PC-3 (cell line): ENCODE measurements around the gene DNM3.

Experiments
- CTCF ChIP-seq: fragments of 300-600 bp; sonication (generic); conservative IDR thresholded peaks from 2 replicates; pipeline ENCODE4 v1.5.1; 2017; ENCODE audit warnings: antibody characterized with exemption, low read depth, mild to moderate bottlenecking, low read length
- EZH2 ChIP-seq: fragments of 300-600 bp; sonication (generic); IDR thresholded peaks from one replicate; pipeline ENCODE4 v1.6.1; 2017; ENCODE audit warnings: antibody characterized with exemption, mild to moderate bottlenecking, low read length; ENCODE audit not compliant: unreplicated experiment
- EZH2phosphoT487 ChIP-seq: fragments of 300-600 bp; sonication (generic); IDR thresholded peaks from 2 replicates; pipeline ENCODE4 v1.6.1; 2018; ENCODE audit warnings: mild to moderate bottlenecking, antibody characterized with exemption, low read length, borderline replicate concordance

DNA sequence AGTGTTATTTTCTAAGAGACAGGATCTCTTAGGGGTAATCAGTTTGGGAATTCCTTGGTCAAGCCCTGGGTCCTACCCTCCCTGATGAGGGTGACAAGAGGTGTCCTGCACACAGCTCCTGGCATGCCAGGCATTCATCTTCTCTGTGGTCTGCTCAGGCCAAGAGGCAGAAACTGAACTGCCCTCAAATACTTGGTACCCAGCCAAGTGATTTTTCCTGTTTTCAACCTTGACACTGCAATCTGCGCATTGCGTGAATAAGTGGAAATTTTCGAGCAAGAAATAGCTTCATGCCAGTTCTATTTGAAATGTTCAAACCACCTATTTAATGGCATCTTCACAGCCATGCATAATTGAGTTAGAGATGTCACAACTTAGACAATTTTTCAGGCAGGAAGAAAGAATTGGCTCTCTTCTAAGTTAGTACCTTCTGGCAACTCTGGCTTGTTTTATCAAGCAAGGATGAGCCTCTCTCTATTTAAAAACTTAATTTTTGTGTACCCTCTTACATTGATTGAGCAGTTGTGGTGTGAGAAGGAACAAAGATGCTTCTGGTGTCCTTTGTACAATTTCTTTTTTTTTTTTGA, 27.0 kb downstream of the DNM3 start:
- TF ChIP-seq EZH2, result no peak
- no peak for TF ChIP-seq EZH2phosphoT487
- TF ChIP-seq CTCF, result no peak
